HG03565 (cell line): ENCODE data around the gene TFAP2A.

ENCODE experiments used
- ATAC-seq: cut with Tn5 transposase; IDR thresholded peaks from one replicate; pipeline ENCODE4 v1.9.1; 2021; ENCODE audit warnings: mild to moderate bottlenecking, moderate library complexity; ENCODE audit not compliant: unreplicated experiment

TFAP2A gene

DNA sequence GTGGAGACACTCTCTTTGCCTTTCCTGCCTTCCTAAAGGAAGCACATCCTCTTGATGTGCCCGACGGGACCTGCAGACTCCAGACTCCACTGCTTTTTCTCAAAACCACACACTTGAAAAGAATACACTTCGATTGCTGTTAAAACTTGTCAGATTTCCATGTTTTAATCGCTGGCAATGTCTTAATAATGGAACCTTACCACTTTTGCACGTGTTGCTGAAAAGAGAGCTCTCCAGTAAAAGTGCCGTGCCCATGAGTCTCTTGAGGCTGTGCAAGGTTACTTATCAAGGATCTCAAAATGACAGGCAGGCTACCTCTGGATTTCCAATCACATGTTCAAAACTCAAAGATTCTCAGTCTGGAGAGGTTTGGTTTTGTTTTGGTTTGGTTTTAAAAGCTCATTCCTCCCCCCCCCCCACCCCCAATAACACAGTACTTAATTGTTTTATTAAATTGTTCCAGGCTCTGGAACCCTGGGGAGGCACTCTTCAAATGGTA, 12.0 kb upstream of the TFAP2A start:
- ATAC-seq: no peak

DNA sequence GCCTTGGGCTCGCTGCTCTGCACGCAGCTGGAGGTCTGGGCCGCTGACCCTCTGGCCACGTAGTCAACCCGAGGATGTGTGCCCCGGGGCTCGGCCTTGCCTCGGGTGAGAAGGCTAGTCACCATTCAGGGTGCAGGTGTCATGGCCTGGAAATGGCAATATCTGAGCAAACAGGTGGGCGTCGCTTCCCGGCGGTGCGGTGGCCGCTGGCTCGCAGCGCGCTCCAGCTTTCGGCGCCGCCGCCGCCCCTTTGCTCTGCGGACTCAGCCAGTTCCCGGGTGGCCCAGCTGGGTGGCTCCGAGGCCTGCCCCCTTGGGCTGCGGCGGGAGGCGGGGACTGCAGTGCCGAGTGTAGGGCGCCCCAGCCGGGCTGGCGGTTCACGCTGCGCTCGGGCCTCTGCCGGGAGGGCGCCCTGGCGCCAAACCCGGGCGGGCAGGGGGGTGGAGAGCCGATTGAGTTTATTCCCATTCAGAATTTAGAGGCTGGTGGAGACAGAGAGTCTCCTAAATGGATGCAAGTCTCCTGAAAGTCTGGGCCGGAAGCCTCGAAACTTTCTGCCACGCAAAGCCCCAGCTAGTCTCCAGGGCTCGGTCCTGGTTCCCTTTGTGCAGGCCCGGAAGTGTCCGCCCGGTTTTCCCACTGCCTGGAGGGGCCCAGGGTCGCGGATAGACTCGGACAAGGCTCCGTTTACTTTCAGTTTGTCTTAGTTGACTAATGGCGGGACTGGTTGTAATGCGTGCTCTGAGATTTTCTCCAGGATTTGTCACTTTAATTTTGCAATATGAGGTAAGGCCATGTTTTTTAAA, 11.3 kb upstream of the TFAP2A start:
- ATAC-seq: peak; percentile 43

DNA sequence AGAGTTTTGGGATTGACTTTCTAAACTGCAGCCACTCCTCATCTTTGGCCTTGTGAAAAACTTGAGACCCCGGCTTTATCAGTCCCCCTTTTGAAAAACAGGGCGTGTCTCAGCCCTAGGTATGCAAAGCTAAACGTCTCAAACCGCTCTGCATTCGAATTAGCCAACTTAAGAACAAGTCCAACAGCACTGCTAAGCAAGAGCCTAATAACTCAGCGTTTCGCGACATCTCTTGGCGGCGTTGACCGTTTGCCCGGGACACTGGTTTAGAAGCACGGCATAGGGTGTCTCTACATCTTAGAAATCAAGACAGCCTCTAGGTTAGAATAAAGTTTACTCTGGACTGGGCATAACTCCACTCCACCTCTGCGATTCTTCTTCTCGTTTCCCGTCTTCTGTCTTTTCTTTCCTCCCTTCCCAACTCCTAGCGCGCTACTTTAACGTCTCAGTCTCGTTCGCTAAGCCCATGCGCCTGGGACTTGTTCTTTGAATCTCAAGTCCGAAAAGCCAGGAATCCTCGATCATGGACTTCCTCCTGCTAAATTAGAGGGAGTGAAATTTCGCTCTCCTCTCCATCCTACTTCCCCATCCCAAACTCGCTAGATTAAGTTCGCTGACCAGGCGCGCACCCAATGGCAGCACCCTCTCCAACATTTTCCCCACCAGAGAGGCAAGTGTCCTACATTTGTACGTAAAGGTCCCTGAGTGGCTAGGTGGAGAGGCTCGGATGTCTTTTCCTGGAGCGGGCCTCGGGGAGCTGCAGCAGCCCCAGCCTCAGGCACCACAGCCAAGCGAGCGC, 10.5 kb upstream of the TFAP2A start:
- ATAC-seq: no peak

DNA sequence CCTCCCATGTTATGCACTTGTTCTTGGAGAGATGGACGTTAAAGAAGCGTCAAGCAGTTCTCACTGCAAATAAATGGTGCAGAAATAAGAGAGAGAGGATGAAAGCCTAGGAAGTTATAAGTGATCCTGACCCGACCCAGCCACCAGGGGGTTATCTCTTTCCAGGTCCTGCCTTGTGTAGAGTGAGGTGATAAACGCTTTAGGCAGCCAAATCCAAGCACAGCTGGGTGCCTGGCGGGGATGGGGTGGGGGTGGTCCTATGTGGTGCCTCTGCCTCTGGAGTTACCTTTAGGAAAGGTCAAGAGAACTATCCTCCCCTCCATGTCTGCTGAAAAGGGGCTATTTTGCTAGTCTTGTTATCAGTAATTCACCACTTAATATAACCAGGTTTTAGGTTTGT, 9.2 kb upstream of the TFAP2A start:
- ATAC-seq: no peak

DNA sequence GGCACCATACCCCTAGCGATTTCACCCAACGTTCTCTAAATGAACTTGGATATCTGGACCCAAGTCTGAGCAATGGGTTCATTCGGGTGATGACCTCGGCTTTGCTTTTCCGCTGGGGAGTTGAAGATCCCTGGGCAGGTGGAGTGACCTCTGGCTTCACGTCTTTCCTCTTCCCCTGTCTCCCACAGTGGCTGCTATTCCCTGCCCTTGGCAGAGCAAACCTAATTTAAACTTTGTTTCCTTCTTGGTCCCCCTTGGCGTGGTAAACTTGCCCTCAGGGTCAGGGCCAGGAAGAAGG, 7.8 kb upstream of the TFAP2A start:
- ATAC-seq: no peak

DNA sequence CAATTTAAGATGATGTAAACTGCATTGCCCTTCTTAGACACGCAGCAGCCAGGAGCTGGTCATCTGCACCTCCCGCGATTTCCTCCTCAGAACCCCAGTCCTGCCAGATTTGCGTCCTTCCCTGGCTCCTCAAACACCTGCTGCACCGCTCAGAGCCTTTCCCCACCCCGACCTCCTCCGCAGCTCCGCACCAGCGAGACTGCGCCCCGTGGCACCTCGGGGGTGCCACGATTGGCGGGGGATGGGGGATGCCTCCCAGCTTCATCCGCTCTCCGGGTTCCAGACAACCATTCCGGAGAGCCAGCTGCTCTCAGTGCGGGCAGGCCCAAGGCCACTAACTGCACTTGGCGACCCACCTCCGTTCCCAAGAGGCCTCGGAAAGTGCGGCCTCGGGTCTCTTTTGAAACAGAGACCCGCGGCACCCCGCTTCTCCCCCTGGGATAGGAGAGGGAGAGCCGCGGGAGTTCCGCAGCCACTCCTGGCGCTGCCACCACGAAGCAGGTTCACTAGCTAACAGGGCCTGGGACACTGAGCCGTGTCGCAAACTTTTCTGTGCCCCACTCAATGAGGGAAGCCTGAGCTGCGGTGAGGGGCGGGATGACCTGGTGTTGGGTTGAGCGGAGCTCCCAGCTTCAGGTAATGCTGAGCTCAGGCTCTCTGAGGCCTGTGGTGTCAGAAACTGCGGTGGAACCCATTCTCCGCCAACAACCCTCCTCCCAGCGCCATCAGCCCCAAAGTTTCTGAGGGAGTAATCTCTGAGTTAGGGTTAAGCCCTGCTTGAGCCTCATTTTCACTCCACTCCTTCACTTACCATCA, 7.3 kb upstream of the TFAP2A start:
- ATAC-seq: no peak

DNA sequence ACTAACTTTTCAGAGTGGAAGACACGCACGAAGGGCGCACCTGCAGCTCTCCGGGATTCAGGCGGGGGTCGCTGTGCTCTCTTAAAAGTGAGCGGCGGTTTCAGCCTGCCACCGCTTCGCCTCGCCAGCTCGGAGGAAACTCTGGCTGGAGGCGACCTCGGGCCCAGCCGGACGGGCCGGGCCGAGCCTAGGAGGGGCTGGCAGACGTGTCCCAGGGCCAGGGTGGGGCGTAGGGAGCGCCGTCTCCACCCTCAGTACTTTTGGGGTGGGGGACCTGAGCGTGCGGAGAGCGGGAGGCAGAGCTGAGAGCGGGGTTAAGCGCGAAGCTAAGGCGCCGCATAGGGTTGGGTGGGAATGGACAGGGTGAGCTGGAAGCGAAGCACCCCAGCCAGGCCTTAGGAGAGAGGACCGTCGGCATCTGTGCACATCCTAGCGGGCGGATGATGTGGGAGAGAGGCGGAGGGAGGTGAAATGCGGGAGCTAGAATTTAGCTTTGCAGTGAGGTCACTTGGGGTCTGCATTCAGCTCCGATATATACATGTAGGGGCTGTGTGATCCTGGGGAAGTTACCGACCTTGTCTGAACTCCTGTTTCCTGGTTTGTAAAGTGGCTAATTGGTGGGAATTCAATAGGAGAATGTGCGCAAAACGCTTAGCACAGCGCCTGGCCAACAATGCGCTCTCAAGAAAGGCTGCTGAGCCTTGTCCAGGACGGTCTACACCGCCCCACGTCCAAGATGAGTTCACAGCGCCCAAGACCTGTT, 6.5 kb upstream of the TFAP2A start:
- ATAC-seq: no peak

DNA sequence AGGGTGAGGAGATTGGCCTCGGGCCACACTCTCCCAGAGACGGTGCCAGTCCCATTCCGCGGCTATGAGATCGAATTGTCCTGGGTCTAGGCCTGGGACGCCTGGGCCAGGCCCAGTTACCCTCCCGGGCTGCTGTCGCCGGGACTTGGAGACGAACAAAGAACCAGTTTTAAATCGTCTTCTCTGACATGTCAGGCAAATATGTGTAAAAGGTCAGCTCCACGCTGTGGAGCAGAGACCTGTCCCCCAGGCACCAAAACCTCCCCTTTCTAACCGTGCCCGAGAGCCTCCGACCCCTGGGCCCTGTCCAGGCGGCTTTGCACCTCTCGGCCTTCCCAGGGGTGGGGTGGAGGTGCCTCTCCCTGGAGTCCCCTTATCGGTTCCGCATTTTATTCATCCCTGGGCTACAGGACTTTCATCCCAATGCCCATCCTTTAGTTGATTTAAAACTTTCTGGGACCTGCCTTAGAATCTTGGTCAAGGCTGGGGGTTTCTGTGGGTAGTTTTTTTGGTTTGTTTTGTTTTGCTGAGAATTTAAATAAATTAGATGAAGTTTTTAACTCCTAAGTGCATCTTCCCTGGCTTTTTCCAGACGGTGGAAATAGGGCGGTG, 5.8 kb upstream of the TFAP2A start:
- no peak for ATAC-seq

DNA sequence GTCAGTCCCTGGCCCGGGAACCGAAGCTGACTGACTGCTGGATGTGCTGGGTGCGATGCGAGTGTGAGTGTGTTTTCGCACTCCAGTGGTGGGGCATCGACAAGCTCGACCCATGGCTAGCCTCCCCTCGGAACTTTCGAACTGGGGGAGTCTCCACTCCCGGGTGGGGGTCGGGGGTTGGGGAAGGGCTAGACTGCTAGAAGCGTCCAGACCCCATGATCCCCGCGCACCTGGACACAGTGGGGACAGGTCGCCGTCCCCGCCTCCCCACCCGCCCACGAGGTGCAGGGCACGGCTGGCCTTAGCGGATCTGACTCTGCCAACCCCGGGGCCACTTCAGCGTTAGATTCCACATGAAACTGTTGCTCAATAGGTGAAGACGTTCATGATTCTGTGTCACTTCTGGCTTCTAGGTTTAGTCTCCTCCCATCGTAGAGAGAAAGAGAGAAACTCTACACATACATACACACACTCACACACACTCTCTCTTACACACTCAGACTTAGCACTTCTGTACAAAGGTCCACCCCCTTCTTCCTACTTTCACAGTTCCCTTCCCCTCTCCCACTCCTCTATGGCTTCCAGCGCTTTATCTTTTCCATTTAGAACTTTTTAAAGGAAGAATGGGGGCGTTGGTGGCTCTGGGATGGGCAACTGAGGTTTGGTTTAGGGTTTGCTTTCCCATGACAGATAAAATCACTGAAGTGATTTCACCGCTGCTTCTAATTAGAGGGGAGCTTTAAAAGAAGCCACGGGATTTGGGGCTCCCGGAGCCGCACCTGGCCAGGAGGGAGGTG, 5.1 kb upstream of the TFAP2A start:
- no peak for ATAC-seq

DNA sequence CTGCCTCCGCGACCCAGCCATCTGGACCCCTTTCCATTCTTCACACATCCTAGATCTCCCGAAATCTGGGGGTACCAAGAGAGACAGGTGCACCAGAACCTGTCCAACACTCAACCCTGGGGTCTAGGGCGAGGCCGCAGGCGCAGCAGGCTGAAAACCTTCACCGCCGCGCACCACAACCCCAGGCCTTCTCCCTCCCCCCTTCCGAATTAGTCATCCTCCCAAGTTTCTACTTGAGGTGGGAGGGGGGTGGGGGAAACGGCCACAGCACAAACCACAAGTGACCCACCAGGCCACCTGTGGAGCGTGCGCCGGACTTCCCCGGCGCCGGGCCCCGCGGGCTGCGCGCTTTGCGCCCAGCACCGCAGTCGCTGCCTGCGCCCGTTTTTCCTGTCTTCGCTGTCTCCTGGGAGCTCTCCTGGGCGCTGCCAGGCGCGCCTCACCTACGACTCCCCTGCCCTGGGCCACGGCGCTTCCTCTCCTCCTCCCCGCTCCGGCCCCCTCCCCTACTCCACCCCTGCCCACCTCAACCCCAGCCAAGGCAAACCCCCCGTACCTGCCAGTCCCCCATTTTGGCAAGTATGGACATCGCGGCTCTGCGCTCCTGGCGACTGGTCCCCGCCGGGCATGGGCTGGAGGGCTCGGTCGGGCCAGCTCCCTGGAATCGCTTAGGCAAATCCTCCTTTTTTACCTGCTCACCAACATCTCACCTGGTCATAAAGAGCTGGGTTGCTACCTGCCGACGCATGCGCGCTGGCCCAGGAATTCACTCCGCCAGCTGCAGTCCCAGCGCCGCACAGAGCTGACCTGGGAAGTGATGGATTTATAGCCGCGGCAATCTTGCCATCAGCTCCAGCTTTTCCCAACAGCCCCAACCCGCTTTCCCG, 4.2 kb upstream of the TFAP2A start:
- no peak for ATAC-seq

DNA sequence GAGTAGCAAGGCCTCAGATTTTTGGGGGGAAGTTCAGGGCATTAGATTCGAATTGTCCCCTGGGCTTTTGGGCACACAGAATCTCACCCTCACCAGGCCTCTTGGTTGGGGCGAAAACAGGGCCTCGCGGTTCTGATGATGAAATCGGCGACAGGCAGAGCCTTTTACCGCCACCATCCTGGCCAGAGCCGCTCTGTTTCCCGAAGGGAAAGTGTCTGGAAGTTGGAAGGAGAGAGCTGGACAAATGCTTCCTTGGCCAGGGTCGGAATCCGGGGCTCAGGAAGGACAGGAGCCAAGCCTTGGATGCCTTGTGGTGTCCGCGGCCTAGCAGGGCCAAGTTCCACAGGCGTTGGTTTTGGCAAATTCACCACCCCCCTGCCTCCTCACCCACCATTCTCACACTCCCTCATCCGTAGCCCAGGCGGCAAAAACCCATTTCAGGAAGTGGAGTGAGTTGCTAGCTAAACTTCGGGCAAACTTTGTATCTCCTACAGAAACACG, 3.5 kb upstream of the TFAP2A start:
- no peak for ATAC-seq

DNA sequence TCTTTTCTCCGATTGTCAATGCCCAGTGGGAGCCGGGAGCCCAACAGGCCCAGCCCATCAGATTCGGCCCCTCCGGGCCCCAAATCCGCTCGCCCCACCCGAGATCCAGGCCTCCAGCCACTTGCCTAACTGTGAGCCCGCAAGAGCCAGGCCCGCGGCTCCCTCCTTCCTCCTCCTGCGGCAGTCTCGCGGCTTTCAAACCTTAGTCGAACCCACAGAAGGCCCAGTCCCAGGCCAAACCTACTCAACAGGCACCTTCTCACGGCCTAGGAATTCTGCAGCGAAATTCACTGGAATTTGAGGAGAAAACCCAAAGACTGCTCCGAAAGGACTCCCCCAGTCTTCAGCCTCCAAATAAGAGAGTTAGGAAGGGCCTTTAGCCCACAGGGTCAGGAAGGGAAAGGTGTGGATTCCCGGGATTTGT, 2.8 kb upstream of the TFAP2A start:
- no peak for ATAC-seq

DNA sequence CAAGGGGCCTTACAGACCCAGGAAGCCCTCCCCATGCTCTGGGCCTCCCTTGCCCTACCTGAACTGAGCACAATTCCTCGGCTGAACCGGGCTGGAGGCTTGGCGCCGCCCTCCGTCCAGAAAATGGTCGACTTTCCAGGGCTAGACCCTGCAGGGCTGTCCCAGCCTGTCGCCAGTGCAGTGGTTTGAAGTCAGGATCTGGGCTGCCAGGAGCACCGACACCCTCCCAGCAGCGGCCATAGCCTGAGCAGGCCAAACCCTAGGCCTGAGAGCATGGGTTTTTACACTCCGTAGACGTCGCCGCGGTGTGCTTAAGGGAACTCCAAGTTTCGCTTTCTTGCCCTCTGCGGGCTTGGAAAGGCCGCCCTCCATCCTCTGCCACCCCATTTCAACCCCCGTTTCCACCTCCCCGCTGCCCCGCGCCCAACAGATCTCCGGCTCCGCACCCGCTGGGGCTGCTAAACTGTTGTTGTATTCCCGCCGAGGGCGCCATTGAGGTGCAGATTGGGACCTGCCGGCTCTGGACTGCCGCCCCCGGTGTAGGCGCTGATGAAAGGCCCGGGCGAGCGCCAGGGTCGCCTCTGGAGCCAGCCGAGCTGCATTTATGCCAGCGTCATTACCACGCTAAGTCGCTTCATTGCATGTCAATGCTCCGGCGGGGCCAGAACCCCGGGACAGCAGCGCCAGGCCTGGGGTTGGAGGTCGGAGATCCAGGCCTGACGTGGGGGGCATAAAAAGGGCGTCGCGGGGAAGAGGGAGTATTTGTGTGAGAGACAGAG, 2.2 kb upstream of the TFAP2A start:
- ATAC-seq: no peak

DNA sequence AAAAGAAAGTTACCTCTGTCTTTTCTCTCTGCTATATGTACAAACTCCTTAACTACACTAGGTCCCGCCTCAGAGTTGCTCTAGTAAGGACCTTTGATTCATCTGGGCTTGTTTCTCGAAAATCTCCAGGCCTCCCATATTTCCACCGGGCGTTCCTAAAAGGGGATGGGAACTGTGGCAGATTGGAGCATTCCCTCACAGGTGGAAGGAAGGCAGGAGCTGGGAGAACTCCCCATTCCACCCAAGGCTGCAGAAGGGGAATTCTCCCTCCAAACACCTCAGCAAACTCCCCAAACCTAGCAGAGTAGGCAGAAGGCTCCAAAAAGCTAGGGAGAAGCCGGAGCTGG, 1.6 kb upstream of the TFAP2A start:
- no peak for ATAC-seq

DNA sequence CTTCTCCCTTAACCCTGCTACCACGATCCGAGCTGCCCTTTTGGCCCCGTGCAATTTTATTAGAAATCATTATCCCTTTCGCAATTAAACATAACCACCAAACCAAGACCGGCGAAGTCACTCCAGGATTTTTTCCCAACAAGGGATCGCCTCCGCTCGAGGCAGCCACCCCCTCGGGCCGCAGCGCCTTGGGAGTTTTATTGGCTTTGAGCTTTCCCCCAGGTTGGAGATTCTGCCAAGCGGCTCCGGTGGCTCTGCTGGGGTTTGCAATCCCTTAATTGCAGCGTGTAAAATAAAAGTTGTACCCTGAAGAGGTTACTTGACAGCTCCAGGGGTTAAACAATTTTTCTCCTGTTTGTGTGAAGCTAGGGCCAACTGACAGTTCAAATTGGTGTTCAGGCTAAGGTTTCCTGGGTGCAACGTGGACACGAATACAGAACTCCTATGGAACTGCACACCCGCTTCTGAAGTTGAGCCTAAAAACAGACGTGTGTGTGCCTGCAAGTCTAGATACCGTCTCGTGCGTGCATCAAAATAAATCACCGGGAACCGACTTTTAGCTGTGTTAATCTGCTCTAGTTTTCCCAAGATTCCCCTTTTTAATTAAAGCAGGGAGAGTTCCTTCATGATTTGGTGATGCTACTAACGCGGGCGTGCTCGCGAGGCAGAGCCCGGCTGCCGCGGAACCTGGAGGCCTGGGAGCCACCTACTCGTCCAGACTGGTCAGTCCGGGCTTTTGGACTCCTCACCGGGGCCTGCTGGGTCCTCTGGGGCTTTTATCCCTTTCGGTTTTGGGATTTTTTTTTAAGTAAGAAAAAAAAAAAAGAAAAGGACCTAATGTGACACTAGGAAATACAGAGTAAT, 975 bp upstream of the TFAP2A start:
- no peak for ATAC-seq

DNA sequence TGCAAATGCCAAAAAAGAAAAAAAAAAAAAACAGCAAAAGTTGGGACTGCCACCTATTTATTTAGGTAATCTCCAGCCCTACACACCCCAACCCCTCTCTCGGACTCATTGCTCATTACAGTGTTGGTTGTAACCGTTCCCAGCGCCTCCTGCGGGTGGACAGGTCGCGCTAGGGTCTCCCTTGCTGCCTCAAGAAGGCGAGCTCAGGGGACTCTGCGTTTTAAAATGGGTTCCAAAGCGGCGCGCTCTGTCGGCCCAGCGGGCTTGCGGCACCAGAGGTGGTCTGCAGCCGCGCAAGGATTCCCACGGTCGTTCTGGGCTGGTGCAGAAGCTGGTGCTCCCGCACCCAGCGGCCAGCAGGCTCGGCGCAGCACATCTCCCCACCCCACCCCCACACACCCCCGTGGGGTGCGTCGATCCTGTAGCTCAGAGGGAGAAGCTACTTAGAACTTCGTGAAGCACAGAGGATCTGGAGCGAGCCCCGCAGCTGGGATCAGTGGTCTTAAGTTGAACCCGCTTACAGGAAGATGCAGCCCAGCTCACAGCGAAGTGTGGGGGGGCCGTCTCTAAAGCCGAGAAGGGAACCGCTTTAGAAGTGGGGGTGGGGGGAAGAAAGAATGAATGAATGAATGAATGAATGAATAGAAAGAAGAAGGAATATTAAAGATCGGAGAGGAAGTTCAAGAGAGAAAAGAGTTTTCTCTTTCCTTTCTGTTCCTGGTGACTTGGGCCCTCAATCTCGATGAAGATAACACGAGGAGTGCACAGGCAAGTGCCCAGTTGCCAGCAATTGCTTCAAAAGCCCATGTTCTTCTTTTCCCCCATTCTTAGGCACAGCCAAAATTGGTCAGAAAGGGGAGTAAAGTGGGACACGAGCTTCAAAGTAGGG, 780 bp downstream of the TFAP2A start:
- no peak for ATAC-seq
